UCSD-AML1 (cell line): ENCODE data around the gene USP44.
"Not testable (repeated sequence)": the region's sequence is repeated elsewhere in the genome, so short reads cannot be mapped to it uniquely, and the experiment has no call there.

ENCODE experiments used
- DNase-seq: peaks from one replicate; lab custom pipeline; 2025; ENCODE audit not compliant: unreplicated experiment; lab: John Stamatoyannopoulos, UW

Gene USP44

DNA sequence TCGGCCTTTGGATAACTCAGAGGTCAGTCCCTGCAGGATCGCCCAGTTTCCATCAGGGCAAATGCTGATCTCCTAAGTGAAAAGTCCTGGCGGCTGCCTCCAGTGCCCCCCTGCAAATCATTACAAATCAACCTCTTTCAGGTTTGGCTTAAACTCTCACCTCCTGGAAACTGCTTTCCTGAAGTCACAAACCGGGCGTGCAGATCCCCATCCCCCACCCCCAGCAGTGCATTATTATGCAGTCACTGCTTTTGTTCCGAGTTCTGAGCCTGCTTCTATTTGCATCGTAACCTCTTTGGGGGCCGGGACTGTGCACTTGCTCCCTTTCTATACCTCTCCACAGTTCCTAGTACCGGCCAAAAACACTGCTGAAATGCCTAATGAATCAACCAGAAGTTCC is at the start of gene USP44:
USP44 (minus strand) TSS at position 172 of the 400 bp plus-strand sequence. CDS start 17,220 bp downstream, outside the sequence.
- DNase-seq = no peak

DNA sequence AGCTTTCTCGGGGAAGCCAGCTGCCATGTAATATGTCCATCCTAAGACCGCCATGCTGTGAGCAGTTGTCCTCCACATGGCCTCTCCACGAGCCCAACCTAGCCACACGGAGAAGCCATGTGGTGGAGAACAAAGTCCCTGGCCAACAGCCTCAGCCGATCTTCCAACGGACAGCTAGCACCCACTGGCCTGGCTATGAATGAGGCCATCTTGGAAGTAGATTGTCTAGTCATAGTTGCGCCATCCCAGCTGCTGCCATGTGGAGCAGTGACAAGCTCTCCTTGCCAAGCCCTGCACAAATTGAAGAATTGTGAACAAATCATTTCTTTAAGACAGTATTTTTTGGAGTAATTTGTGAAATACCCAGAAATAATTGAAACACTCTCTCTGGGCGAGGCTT is 49.3 kb upstream of the USP44 start:
- no peak for DNase-seq

DNA sequence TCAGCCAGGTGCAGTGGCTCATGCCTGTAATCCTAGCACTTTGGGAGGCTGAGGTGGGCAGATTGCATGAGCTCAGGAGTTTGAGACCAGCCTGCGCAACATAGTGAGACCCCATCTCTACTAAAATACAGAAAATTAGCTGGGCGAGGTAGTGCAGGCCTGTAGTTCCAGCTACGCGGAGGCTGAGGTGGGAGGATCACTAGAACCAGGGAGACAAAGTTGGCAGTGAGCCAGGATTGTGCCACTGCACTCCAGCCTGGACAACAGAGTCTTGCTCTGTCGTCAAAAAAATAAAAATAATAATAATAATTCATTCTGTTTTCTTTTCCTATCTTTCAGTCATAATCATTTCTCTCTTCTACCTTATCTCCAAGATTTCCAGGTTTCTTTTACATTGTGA is 48.6 kb upstream of the USP44 start:
- no peak for DNase-seq

DNA sequence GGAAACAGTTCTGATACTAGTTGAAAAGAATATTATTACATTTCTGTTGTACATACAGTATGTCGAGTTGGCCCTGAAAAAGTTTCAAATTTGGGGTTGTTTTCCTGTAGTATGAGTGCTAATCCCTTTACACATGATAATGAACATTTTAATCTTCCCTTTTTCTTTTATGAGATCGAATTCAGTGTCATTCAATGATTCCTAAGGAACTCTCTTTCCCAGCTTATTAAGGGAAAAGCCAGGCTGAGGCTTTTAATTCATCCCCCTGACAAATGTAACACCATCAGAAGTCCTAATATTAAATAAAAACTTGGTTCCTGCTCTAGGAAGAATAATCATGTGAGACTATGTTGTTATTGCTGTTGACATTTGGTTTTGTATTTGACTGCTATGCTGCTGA is 42.9 kb upstream of the USP44 start:
- DNase-seq = no peak

DNA sequence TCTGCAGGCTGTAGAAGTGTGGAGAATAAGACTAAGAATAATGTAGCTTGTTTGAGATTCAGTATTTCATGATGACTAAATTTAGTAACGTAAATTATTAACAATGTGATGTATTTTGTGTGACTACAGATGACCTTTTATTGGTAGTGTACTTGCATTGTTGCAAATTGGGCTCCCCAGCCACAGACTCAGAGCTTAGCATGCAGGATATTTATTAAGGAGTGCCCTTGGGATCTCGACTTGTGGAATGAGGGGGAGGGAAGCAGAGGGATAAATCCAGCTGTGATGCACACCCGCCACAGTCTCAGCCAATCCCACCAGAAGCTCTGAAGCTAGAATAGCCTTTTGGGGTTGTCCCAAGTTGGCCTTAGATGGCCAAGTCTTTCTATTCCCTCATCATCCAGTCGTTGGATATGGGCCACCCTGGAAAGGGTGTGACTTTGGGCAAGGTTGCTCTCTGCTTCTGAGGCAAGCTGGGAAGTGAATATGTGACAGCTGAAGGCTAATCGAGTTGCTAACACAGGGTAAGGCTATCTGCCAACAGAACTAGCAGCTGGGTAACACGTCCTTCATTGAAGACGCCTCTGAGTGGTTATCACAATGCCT is 42.1 kb upstream of the USP44 start:
- no peak for DNase-seq

DNA sequence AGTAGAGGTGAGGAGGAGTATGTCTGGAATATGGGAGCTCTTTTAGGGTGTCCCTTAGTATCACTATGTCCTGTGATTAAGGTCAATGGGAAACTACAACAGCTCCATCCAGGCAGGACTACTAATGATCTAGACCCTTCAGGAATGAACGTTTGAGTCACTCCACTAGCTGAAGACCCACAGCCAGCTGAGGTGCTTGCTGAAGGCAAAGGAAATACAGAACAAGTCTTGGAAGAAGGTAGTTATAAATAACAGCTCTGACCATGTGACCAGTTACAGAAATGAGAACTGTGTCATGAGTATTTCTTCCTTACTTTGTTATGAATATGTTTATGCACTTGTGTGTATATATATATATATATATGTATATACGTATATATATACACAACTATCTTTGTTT is 40.5 kb upstream of the USP44 start:
- DNase-seq = no peak

DNA sequence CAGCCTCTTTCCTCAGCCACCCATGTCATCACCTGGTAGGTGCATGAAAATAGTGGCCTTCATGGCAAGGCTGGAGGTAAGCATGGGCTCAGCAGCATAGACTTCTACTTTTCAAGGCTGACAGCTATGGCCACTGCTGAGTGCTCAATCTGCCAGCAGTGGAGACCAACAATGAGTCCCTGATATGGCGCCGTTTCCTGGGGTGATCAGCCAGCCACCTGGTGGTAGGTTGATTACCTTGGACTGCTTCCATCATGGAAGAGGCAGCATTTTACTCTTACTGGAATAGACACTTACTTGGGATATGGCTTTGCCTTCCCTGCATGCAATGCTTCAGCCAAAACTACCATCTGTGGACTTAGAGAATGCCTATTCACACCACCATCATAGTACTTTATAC is 39.5 kb upstream of the USP44 start:
- DNase-seq = no peak

DNA sequence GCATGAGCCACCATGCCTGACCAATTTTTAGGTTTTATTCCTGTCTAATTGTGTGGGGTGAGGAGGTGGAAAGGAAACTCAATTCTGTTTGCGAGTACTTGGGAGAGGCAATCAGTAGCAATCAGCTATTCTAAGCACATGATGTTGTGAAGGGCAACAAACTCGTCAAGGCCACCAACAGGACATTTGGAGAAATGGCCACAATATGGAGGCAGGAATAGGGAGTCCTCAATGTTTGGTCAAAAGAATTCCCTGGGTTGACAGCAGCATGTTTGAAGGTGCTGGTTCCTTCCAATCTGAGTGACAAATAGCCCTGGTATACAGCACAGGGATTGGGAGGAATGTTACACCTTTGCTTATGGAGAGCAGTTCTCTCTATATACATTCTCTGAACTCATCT is 32.7 kb upstream of the USP44 start:
- DNase-seq = no peak

DNA sequence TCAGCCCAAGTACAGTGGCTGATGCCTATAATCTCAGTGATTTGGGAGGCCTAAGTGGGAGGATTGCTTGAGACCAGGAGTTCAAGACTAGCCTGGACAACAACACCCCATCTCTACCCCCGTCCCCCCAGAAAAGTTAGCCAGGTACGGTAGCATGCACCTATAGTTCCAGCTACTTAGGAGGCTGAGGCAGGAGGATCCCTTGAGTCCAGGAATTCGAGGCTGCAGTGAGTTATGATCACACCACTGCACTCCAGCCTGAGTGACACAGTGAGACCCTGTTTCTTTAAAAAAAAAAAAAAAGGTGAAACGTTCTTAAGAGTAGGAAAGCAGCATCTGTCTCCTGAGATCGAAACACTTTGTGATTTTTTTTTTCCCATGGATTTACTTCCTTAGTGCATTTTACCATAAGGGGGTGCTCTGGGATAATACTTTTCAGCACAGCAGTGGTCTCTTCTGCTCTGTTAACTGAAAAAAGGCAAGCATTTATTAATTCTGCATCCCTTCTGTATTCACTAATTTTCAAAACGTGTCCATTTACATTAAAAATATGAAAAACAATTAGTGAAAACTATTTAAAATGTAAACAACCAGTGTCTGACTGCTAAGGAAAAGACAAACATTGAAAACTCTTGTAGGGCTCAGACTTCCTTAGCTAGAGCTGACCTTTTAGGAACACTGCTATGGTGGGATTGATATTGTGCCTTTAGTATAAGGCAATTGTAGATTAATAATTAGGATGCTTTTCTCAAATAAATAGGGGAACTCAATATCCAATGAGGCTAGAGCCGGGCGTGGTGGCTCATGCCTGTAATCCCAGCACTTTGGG is 31.2 kb upstream of the USP44 start:
- DNase-seq = no peak

DNA sequence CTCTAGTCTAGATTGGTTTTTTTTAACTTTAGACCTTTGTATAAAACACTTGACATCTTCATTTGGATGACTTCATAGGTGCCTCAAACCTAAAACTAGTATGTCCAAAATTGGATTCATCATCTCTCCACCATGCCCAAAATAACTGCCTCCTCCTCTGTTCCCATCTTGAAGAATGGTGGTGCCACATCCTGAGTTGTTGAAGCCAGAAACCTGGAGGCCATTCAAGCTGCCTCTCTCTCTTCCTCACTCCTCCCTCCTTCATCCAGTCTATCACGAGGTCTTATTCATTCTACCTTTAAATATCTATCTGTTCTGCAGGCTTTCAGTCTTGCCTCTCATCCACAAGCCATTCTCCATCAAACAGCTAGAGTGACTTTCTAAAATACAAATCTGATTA is 26.5 kb upstream of the USP44 start:
- DNase-seq = no peak

DNA sequence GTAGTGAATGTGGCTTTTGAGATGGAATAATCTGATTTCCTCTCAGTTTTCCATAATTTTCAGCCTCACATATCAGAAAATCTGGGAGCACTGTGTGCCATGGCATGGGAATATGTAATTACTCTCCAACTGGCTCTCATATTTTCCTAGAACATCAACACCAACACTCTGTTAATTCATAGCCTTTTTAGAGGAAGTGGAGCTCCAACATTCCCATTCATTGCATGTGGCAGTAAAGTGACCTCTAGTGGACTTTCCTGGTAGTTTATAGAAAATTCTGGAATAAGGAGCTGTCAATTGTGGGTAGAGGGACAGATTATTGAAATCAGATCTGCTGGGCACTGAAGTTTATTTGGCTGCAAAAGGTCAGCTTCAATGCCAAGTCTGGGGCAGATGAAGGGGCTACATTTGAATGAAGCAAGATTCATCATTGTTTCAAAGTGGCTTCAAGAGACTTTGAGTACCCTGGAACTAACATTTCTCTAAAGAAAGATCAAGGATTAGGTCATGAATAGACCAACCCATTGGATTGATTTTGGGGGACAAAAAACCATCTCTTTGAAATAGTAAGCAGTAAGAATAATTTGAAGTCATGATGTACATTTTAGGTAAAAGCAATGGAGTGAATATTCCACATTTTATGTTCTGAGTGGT is 23.6 kb upstream of the USP44 start:
- DNase-seq = no peak

DNA sequence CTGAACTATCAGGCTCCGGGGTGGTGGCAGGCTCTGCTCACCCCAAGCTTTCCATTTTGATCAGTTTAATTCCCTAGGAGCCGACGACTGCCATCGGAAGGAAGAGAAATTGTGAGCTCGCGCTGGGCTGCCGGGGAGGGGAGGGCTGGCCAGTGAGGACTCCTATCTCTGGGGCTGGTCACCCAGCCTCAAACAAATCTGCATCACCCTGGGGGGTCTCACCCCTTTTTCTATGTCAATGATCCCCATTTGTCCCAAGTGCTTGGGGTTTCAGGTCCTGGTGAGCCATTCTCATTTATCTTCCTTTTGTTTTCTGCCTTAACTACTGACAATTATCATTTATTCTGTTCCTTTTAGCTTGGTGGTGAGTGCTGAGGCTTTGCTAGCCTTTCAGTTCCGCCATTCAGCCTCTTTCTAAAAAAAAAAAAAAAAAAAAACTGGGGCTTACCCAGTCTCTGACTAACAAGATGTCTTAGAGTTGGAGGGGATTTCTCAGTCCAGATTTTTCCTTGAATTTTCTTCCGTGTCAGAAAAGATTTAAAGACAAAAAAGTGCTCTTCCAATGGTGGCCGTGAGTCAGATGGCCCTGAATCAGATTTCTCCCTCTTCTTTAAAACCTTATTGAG is 22.8 kb upstream of the USP44 start:
- no peak for DNase-seq

DNA sequence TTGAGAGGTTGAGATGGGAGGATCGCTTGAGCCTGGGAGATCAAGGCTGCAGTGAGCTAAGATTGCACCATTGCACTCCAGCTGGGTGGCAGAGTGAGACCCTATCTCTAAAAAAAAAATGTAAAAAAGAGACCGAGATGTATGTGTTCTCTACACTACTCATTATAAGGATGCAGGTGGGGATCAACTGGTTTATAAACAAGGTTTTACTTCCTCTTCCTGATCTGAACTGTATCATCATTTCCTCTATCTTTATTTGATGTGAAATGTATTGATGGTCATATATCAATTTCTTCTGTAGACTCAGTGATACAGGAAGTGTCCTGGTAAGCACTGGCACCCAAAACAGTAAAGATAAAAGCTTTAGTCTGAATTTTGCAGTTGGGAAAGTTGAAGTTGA is 20.1 kb upstream of the USP44 start:
- DNase-seq = no peak

DNA sequence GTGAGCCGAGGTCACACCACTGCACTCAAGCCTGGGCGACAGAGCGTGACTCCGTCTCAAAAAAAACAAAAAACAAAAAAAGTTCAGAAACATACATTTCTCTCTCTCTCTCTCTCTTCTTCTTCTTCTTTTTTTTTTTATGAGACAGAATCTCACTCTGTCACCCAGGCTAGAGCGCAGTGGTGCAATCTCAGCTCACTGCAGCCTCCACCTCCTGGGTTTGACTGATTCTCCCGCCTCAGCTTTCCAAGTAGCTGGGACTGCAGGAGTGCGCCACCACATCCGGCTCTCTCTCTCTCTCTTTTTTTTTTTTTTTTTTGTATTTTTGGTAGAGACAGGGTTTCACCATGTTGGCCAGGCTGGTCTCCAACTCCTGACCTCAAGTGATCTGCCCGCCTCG is 16.8 kb upstream of the USP44 start:
- DNase-seq = not testable (repeated sequence)

DNA sequence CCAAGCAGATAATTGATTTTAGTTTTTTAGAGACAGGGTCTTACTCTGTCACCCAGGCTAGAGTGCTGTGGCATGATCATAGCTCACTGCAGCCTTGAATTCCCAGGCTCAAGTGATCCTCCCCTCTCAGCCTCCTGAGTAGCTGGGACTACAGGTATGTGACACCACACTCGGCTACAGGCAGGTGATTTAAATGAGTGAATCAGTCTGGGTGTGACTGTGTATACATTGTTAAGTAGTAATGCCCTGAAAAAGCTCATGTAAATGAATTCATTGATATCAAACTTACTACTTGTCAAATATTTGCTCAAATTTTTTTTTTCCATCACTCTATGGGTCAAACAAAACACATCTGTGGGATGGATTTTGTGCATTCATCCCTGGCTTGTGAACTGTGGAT is 6.3 kb upstream of the USP44 start:
- DNase-seq = no peak

DNA sequence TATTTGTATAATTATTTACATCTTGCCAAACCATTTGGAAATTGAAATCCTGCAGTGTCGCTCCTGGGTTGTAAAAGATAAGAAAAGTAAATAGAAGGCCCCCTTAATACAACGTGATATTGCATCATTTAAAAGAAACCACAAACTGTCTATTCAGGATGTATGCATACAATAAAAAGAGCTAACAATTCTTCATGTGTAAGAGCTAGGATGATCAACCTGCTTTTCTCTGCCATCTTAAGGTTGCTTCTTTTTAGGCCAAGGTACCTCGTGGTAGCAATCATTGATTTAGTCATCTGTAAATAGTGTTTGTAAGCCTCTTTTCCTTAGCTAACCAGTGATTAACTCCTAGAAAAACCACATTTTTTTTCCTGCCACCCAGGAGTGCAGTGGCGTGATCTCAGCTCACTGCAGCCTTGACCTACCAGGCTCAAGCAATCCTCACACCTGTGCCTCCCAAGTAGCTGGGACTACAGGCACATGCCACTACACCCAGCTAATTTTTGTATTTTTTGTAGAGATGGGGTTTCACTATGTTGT is 3.3 kb upstream of the USP44 start:
- no peak for DNase-seq

DNA sequence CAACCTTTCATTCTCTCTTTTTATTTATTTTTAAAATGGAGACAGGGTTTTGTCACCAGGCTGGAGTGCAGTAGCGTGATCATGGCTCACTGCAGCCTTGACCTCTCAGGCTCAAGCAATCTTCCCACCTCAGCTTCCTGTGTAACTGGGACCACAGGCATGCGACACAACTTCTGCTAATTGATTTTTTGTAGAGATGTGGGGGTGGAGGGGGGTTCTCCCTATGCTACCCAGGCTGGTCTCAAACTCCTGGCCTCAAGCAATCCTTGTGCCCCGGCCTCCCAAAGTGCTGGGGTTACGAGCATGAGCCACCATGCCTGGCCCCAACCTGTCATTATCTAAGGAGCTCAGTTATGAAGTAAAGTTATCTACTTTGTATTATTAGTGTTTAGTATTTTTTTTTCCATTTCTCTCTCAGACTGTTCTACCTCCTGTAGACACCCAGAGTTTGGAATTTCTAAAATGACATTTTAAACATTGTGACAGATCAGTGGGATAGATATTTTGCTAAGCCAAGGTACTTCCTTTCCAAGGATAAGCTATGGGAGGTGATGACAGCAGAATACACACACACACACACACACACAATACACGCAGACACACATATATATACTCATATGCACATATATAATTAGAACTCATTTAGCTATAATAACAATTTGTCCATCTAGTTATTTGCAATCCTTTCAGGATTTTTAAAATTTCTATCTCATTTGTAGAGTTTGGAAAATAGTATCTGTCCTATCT is 2.1 kb upstream of the USP44 start:
- DNase-seq = peak; percentile 29

DNA sequence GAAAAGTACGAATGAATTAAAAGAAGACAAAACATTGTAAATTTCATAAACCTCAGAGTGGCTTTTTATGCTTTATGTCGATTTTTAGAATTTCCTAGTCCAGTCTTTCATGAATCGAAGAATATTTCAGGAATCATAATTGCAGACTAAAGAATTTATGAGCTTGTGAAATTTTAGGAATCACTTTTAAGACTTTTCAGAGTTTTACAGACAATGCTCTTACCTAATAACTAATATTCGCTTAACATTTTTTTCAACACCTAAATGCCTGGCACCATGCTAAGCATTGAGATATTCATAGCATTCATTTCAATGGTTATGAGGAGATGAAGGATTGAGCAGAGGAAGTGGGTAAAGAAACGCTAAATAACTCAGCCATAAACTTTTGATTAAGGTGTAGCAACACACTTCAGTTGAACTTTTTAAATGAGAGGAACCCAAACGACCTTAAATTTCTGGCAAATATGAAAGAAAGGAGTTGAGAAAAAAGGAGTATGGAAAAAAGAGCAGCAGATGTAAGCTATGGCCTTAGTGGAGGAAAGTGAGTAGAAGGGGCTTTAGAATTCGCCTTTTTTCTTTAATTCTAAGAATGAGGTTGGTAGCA is 739 bp upstream of the USP44 start:
- DNase-seq = no peak

DNA sequence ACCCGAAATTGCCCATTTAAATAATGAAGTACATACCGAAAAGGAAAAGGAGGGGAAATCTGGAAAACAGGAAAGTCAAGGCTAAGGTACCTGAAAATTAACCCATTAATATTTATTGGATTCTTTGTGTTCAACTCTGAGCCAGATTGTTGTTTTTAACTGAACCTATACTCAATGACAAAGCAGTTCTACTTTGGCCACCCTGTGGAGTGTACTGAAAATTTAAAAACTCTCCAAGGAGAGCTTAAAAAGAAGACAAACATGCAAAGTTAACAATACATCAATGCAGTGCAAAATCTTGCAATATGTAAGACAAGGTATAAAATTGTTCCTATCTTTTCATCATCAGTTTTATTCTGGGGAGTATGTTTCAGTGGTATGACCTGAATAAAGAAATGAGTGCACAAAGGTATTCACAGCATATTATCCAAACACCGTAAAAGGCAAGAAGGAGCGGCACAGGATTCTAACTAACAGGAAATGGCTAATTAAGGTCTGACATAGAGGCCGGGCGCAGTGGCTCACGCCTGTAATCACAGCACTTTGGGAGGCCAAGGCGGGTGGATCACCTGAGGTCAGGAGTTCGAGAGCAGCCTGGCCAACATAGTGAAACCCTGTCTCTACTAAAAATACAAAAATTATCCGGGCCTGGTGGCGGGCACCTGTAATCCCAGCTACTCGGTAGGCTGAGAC is 1.7 kb downstream of the USP44 start:
- no peak for DNase-seq
